ENCODE measurements around the gene SLC39A11. TPM values are rescaled to one million over a fixed set of nuclear protein-coding genes. Genes with fewer than 3 reads are reported as not detected.
"Not testable (repeated sequence)": the region's sequence is repeated elsewhere in the genome, so short reads cannot be mapped to it uniquely, and the experiment has no call there.

The SLC39A11 gene, protein sequence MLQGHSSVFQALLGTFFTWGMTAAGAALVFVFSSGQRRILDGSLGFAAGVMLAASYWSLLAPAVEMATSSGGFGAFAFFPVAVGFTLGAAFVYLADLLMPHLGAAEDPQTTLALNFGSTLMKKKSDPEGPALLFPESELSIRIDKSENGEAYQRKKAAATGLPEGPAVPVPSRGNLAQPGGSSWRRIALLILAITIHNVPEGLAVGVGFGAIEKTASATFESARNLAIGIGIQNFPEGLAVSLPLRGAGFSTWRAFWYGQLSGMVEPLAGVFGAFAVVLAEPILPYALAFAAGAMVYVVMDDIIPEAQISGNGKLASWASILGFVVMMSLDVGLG
- polyA plus RNA-seq (2012; ENCODE audit: insufficient read depth, insufficient read length), result 15.6 TPM

DNA sequence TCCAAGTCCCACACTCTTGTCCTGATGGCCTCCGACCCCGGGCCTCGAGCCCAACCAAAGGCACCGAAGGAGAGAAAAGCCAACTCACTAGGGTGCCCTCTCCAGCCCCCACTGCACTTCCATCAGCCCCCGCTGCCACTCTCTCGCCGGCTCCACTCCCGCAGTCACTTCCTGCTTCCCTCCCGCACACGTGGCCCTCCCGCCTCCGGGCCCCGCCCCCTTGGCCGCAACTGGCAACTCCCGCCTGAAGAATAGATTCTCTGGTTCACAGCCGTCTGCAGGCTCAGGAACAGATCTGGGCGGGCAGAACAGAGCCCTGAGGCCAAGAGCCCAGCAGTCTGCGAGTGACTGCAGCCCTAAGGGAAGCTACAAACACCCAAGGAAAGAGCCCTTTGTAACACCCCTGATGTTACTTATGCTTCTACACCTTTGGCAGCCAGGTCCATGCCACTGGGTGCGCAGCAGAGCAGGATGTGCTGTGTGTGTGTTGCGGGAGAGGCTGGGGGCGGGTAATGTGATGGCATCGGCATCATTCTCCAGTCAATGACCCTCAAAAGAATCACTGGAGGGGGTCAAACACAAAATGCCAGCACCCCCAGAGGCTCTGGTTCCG is at the start of gene SLC39A11:
Gene SLC39A11, minus strand, starts transcription at position 166 of the 613 bp plus-strand sequence. CDS start 3,924 bp downstream, outside the sequence.
- peak within 1 kb of the TSS; percentile 81 for H3K4me3 ChIP-seq (ENCODE audit: low read length)
- DNase-seq (ENCODE audit: low read depth, low spot score), result peak; percentile 92

DNA sequence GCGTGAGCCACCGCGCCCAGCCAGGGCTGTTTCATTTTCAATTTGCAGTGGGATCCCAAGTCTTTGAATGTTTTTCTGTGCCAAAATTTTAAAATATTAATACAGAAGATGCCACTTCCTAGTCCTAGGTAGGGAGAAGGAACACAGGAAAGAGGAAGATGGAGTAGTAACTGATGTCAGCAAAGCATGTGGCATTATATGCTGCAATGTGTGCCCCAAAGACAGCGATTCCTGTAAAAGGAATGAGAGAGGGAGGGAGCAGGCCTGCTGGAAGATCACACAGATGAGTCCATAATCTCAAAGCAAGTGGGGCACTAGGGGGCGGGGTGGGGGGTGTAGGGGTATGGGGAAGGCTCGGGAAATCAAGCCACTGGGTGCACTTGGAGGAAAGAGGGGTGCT is 48.9 kb upstream of the SLC39A11 start:
- no peak for DNase-seq (ENCODE audit: low read depth, low spot score)
- no peak overlapping the region for H3K4me3 ChIP-seq (ENCODE audit: low read length)

DNA sequence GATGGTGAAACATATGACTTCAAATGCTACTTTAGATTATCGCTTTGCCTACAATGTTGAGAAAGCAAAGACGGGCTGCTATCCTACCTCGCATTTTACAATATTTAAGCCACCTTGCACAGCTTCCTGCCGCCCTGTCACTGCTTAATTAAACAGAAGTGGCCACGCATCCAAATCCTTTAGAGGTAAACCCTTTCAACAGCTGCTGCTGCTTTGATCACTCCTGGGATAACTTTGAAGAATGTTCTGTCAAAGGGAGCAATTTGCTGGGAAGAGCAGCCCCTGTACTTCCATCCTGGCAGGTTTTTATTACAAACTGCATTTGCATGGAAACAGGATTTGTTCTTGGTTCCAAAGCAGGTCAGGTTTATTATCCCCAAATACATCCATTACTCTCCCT is 48.1 kb upstream of the SLC39A11 start:
- H3K4me3 ChIP-seq (ENCODE audit: low read length), result no peak overlapping the region
- no peak for DNase-seq (ENCODE audit: low read depth, low spot score)

DNA sequence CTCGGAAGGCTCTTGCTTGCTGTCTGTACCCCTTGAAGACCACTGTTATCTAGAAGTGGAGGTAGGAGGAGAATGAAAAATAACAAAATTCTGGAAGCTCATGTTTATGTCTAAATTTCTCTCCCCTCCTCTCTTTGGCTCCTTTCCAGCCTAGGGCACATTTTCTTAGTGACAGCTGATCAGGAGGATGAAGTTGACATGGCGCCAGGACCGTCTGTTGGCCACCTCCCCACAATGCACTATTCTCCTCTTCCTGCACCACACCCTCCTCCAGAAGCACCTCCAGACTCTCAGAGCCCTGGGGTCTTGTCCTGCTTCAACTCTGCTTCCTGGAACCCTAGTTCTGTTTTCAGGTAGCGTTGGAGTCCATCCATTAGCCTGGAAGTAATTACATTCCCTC is 46.8 kb upstream of the SLC39A11 start:
- no peak overlapping the region for H3K4me3 ChIP-seq (ENCODE audit: low read length)
- no peak for DNase-seq (ENCODE audit: low read depth, low spot score)

DNA sequence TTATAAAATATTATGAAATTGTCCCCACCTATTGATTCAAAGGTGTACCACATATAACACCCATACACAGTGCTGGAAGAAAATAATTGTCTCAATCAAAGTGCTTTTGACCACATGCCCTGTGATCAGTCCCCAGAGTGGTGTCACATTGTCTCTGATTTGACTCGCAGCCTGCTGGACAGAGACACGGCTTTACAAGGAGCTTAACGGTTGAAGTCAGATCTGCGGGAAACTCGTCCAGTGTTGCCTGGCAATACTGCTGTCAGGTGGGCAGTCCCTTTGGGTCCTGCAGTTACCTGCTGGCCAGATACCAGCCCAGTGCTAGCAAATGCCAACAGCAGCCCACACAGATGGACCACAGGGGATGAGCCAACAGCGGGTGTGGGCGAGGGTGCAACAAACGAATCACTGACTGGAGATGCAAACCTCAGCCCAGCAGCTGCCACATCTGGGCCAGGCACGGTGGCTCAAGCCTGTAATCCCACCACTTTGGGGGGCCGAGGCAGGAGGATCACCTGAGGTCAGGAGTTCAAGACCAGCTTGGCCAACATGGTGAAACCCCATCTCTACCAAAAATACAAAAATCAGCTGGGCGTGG is 46.2 kb upstream of the SLC39A11 start:
- no peak overlapping the region for H3K4me3 ChIP-seq (ENCODE audit: low read length)
- DNase-seq (ENCODE audit: low read depth, low spot score), result no peak

DNA sequence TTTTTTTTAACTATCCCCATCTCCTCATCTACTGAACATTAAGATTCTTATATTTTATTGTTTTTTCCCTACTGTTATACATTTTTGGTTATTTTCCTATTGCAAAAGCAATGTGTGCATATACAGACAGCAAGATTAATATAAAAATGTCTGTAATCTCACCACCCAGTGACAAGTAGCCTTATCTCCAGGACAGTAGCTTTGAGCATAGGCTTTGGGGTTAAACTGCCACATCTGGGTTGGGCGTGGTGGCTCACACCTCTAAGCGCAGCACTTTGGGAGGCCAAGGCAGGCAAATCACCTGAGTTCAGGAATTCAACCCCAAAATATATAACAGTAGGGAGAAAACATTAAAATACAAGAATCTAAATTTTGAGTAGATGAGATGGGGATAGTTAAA is 44.9 kb upstream of the SLC39A11 start:
- no peak overlapping the region for H3K4me3 ChIP-seq (ENCODE audit: low read length)
- DNase-seq (ENCODE audit: low read depth, low spot score), result no peak

DNA sequence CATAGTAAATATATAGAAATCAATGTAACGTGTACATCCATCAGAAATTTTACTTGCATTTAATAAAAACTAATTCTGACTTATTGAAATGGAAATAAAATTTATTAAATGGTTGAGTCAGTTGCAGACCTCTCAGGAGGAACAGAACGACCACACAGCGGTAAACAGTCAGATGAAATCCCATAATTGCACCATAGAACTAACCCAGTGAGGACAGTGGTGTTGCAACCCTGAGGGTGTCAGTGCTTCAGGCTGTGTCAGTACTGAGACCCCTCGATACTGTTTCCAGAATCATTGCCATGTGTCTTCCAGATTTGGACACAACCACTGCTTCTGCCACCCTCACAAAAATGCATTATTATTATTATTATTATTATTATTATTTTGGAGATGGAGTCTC is 43.3 kb upstream of the SLC39A11 start:
- H3K4me3 ChIP-seq (ENCODE audit: low read length), result no peak overlapping the region
- DNase-seq (ENCODE audit: low read depth, low spot score), result no peak

DNA sequence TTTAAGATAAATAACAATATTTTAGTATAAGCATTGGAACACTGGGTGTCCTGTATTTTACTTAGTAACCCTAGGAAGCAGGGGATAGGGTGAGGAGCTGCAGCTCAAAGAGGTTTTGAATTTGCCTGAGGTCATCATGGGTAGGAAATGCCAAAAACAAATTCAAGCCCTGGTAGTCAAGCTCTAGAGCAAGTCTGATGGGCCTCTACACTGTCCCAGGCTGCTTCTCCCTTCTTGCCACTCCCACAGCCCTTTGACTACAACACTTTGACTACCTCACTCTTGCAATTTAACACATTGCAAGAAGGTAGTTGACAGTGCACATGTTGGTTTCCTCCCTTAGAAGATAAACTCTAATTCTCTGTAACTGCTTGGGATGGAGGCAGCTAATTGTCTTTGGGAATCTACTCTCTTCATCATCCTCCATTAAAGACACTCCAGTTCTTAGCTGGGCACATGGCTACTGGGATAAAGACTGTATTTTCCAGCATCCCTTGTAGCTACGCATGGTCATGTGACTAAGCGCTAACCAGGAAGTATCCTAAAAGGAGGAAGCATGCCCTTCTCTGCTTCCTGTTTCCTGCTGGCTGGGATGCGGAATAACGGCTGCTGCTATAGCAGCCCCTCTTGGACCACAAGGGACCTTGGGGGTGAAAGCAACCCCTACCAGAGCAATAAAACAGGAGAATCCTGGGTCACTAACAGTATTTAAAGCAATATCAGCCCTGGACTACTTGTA is 41.6 kb upstream of the SLC39A11 start:
- DNase-seq (ENCODE audit: low read depth, low spot score), result no peak
- H3K4me3 ChIP-seq (ENCODE audit: low read length), result no peak overlapping the region

DNA sequence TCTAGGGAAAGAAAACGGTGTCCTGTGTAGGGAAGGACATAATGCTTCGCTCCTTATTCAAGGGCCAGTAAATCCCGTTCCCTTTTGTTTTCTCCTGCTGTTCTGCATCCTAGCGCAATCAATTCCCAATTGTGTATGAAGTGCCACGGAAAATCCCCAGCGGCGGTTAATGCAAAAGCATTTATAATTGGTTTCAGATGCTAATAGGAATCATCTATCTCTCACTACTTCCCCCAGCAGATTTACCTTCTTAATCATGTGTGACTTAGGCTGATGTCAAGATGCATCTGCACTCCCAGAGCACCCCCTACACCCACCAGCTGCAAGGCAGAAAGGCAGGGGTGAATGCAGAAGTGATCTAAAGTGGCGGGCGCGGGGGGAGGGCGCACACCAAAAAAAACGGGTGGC is 39.6 kb upstream of the SLC39A11 start:
- no peak overlapping the region for H3K4me3 ChIP-seq (ENCODE audit: low read length)
- DNase-seq (ENCODE audit: low read depth, low spot score), result no peak

DNA sequence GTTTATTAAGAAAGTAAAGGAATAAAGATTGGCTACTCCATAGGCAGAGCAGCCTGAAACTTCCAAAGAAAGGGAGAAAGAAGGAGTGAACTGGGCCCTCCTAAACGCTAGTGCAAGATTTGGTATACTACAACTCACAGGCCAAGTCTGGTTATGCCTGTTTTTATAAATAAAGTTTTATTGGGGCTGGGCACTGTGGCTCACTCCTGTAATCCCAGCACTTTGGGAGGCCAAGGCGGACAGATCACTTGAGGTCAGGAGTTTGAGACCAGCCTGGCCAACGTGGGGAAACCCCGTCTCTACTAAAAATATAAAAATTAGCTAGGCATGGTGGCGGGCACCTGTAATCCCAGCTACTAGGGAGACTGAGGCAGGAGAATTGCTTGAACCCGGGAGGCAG is 39.0 kb upstream of the SLC39A11 start:
- H3K4me3 ChIP-seq (ENCODE audit: low read length); DNase-seq (ENCODE audit: low read depth, low spot score): not testable (repeated sequence)

DNA sequence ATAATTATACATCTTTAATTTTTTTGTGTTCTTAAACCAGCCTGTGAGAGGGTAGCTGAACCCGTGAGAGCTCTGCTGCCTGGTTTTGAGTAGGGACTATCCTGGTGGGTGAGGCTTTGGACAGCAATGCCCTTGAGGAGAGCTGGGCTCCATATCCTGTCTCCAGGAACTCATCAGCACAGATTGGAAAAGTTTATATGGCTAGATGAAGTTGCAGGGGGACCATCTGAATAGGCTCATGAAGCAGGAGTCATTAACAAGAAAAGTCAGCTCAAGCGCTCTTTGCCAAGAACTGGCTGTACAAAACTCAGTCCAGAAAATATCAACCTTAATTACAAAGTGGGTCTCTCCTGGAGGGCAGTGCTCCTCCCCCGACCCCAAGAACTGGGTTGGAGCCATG is 38.5 kb upstream of the SLC39A11 start:
- H3K4me3 ChIP-seq (ENCODE audit: low read length), result no peak overlapping the region
- DNase-seq (ENCODE audit: low read depth, low spot score), result no peak

DNA sequence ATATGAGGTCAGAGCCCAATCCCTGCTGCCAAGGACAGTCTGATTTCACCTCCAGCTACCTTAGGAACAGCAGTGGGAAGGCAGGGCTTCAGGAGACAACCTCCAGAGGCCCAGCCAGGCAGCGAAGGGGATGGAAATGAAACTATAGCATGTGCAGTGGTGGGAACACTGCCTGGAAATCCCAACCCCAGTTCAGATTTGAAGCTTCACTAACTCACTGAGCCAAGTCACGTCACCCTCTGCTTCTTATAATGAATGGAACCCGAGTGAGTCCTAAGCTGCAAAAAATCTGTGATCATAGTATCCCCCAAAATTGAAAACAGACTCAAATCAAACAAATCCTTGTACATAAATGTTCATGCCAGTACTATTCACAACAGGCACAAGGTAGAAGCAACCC is 36.0 kb upstream of the SLC39A11 start:
- H3K4me3 ChIP-seq (ENCODE audit: low read length), result no peak overlapping the region
- DNase-seq (ENCODE audit: low read depth, low spot score), result no peak

DNA sequence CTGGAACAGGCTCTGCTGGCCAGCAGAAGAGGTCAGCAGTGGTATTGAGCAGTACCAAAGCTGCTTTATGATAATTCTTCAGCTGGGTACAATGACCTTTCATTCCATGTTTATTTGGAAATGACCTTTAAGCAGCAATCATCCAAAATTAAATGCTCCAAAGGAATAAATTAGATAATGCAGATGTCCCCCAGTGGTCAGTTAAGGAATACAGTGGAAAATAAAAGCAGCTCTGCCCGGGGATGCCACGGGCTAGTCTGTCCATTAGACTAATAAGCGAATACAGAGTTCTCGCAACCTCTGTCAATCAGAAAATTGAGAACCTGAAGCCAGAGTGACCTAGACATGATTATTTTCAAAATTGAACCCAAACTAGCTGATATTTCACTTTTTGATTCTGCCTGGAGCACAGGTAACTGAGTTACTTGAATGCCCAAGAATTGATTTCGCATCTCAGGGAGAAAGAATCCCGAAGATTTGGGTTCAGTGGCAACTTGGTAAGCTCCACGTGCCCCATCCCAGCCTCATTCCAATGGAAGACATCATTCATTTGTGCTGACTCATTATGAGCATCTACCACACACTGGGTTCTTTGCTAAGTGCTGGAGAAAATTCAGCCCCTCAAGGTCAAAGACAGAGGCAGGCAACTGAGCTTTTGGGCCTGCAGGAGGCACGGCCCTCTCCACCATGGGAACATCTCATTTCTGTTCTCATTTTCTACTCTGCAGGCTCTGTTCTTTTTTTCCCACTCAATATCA is 34.4 kb upstream of the SLC39A11 start:
- H3K4me3 ChIP-seq (ENCODE audit: low read length), result no peak overlapping the region
- DNase-seq (ENCODE audit: low read depth, low spot score), result no peak

DNA sequence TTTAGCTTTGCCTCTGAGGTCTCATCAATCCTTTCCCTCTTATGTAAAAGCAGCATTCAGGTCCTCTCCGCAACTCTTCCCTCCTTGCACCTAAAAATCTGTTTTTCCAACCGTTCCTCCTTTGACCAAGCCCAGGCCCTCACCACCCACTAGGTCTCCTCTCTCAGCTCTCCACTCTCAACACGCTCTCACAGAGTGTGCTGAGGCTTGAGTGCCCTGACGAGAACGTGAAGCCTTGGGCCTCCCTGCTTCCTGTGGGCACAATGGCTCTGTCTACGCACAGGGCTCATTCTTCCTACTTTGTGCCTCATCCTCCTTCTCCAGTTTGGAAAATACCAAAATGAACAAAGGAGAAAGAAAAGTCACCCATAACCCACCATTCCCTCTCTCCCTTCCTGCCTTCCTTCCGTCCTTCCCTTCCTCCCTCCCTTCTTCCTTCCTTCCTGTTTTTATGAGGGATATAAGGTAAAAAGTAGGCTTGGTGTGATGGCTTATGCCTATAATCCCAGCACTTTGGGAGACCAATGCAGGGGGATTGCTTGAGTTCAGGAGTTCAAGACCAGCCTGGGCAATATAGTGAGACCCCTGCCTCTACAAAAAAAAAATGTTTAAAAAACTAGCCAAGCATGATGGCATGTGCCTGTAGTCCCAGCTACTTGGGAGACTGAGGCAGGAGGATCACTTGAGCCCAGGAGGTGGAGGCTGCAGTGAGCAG is 31.3 kb upstream of the SLC39A11 start:
- no peak overlapping the region for H3K4me3 ChIP-seq (ENCODE audit: low read length)
- DNase-seq (ENCODE audit: low read depth, low spot score), result no peak

DNA sequence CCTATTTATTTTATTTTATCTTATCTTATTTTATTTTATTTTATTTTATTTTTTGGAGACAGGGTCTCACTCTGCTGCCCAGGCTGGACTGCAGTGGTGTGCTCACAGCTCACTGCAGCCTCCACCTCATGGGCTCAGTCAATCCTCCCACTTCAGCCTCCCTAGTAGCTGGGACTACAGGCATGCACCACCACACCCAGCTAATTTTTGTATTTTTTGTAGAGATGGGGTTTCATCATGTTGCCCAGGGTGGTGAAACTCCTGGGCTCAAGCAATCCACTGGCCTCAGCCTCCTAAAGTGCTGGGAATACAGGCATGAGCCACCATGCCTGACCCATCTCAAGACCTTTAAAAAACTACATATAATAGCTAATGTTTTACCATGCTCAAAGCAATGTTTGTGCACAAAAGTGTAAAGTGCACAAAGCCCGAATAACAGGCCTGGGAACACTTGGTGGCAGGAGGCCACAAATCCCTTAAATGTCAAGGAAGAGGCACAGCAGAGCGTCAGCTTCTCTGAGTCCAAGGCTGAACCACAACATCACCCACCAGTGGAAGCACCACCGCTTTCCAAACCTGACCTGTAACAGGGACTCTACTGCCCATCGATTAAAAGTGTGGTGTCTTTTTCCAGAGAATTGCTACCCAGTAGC is 30.6 kb upstream of the SLC39A11 start:
- DNase-seq (ENCODE audit: low read depth, low spot score), result no peak
- H3K4me3 ChIP-seq (ENCODE audit: low read length), result no peak overlapping the region

DNA sequence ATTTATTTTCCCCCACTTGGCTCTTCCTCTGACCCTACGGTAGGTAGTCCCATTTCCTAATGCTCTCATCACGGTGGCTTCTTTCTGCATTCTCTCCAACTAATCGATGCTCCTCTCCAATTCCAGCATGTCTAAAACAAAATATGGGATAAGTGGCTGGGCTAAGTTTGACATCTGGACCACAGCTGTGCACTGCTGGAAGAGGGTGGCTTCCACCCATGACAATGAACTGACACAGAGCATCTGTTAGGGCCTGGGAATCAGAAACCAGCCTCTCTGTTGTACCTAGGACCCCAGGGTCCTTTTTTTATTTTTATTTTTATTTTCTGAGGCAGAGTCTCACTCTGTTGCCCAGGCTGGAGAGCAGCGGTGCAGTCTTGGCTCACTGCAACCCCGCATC is 29.0 kb upstream of the SLC39A11 start:
- no peak for DNase-seq (ENCODE audit: low read depth, low spot score)
- H3K4me3 ChIP-seq (ENCODE audit: low read length), result no peak overlapping the region

DNA sequence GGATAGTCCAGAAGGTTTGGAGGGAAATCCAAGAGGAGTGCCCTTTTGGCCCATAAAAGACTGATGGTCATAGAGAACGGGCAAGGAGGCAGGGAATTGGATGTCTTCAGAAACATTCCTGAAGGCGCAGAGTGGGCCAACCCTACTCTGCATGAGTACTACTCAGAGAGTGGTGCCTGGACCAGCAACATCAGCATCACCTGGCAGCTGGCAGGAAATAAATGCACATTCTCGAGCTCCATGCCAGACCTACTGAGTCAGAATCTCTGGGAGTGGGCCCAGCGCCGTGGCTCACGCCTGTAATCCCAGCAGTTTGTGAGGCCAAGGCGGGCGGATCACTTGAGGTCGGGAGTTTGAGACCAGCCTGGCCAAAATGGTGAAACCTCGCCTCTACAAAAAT is 27.1 kb upstream of the SLC39A11 start:
- DNase-seq (ENCODE audit: low read depth, low spot score), result no peak
- H3K4me3 ChIP-seq (ENCODE audit: low read length), result no peak overlapping the region

DNA sequence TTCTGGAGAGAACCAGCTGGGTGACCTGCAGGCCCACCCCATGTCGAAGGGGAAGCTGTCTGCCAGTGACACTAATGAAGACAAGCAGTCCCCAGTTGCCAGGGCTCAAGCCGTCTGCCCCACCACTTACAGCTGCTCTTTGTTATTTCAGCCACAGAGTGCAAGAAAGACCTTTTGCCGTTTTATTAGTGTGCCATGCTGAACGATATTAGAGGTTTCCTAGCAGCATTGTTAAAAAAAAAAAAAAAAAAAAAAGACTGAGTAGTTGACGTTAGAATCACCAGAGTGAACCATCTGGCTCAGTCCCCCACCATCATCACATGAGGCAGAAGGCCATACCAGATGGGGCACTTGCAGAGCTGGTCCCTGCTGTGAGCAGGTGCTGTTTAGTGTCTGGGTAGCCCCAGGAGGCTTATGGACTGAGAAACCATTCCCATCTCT is 26.5 kb upstream of the SLC39A11 start:
- DNase-seq (ENCODE audit: low read depth, low spot score), result no peak
- no peak overlapping the region for H3K4me3 ChIP-seq (ENCODE audit: low read length)

Data from Jurkat, Clone E6-1 (cell line).